Measurements from ENCODE around the gene FLVCR2. TPM values are rescaled to one million over a fixed set of nuclear protein-coding genes. Genes with fewer than 3 reads are reported as not detected.
A peak's percentile ranks its signal among the peaks of the same experiment; 100 is the strongest.

FLVCR2 gene
- total RNA-seq, 4 donors from 2014 or later, result 5.1 to 65.5 (median 14.5) TPM

GRCh38 chr14:75646762-75647161, 68.3 kb downstream of the FLVCR2 start:
- Histone ChIP-seq H3K36me3 (peaks cover 0 to 20% of the 10 kb centered on the region in 2 donors), H3K4me3 (no peak overlapping the region), H3K27ac (peak overlapping the region; percentile 79 to 88 (median 83)), H3K27me3 (no peaks in the 10 kb centered on the region), H3K4me1 (peaks cover 34 to 40% of the 10 kb centered on the region in 2 donors), H3K9me3 (no peaks in the 10 kb centered on the region)
- TF ChIP-seq CTCF (IDR thresholded peaks at IDR 0.05 in 4 of 5, conservative IDR thresholded peaks at IDR 0.05 in 1 of 5), result no peak
- TF ChIP-seq POLR2A (IDR thresholded peaks at IDR 0.05), result no peak
- peak in 1 of 2 donors; percentile 39 for DNase-seq
- ATAC-seq, result no peak
- intact Hi-C loops (cut with DNase I; ENCODE audit: low total_unique reads) (loop anchor here (5.0 to 10.0 kb wide), 2 partner anchors 222 to 394 kb away; partner anchors contain the start of gene JDP2), in situ Hi-C loops (cut with MboI; ENCODE audit: low sequenced_read_pairs in 4 of 4) (no loop called here)

- Histone ChIP-seq H3K36me3 (peaks cover 0 to 27% of the 10 kb centered on the region in 2 donors), H3K27me3 (no peaks in the 10 kb centered on the region), H3K4me1 (peaks cover 34 to 40% of the 10 kb centered on the region in 2 donors), H3K4me3 (no peak overlapping the region), H3K9me3 (no peaks in the 10 kb centered on the region), H3K27ac (peak overlapping the region; percentile 79 to 88 (median 83))
- peak in 1 of 2 donors; percentile 42 for DNase-seq
- intact Hi-C loops (cut with DNase I; ENCODE audit: low total_unique reads), result loop anchor here (1.0 to 10.0 kb wide), 3 partner anchors 69 to 395 kb away; partner anchors contain the start of genes FLVCR2 and JDP2
- TF ChIP-seq POLR2A (IDR thresholded peaks at IDR 0.05) (no peak), CTCF (IDR thresholded peaks at IDR 0.05 in 4 of 5, conservative IDR thresholded peaks at IDR 0.05 in 1 of 5) (no peak)
- ATAC-seq, result peak in 1 of 2 donors; percentile 20
- in situ Hi-C loops (cut with MboI; ENCODE audit: low sequenced_read_pairs in 4 of 4), result no loop called here
Observed at GRCh38 chr14:75647640-75648039, 69.2 kb downstream of the FLVCR2 start.

- Histone ChIP-seq H3K4me1 (peaks cover 34 to 38% of the 10 kb centered on the region in 2 donors), H3K9me3 (no peaks in the 10 kb centered on the region), H3K4me3 (no peak overlapping the region), H3K27me3 (no peaks in the 10 kb centered on the region), H3K36me3 (peaks cover 0 to 27% of the 10 kb centered on the region in 2 donors), H3K27ac (peak overlapping the region; percentile 79 to 88 (median 83))
- DNase-seq, result peak; percentile 79 to 90
- intact Hi-C loops (cut with DNase I; ENCODE audit: low total_unique reads), result loop anchor here (1.0 to 10.0 kb wide), 3 partner anchors 70 to 396 kb away; partner anchors contain the start of genes FLVCR2 and JDP2
- peak; percentile 90 to 97 for ATAC-seq
- TF ChIP-seq CTCF (IDR thresholded peaks at IDR 0.05 in 4 of 5, conservative IDR thresholded peaks at IDR 0.05 in 1 of 5), result no peak
- no peak for TF ChIP-seq POLR2A (IDR thresholded peaks at IDR 0.05)
- in situ Hi-C loops (cut with MboI; ENCODE audit: low sequenced_read_pairs in 4 of 4), result no loop called here
Observed at GRCh38 chr14:75648066-75648838, 69.8 kb downstream of the FLVCR2 start.

GRCh38 chr14:75649337-75649736, 70.9 kb downstream of the FLVCR2 start:
- TF ChIP-seq POLR2A (IDR thresholded peaks at IDR 0.05) (no peak), CTCF (IDR thresholded peaks at IDR 0.05 in 4 of 5, conservative IDR thresholded peaks at IDR 0.05 in 1 of 5) (no peak)
- DNase-seq, result no peak
- in situ Hi-C loops (cut with MboI; ENCODE audit: low sequenced_read_pairs in 4 of 4), result no loop called here
- no peaks in the 10 kb centered on the region for H3K9me3 ChIP-seq
- peak overlapping the region; percentile 79 to 88 (median 83) for H3K27ac ChIP-seq
- no peak overlapping the region for H3K4me3 ChIP-seq
- H3K4me1 ChIP-seq, result peaks cover 31 to 37% of the 10 kb centered on the region in 2 donors
- intact Hi-C loops (cut with DNase I; ENCODE audit: low total_unique reads), result loop anchor here (5.0 to 10.0 kb wide), 2 partner anchors 225 to 397 kb away; partner anchors contain the start of gene JDP2
- no peaks in the 10 kb centered on the region for H3K27me3 ChIP-seq
- H3K36me3 ChIP-seq, result peaks cover 0 to 27% of the 10 kb centered on the region in 2 donors
- no peak for ATAC-seq

Data from gastrocnemius medialis (tissue), 4 donors.